AML-193 (cell line): ENCODE data around the gene PTAFR.
"Not testable (repeated sequence)": the region's sequence is repeated elsewhere in the genome, so short reads cannot be mapped to it uniquely, and the experiment has no call there.

Experiments
- DNase-seq, 2 experiments: peaks; one replicate each; lab custom pipeline; 2025; lab: John Stamatoyannopoulos, UW

The PTAFR gene

GRCh38 chr1:28144203-28145135, 32.0 kb downstream of the PTAFR start:
- DNase-seq, result peak; percentile 47 to 64

GRCh38 chr1:28143496-28144202, 32.8 kb downstream of the PTAFR start:
- no peak for DNase-seq

- DNase-seq, result no peak
Measured at GRCh38 chr1:28141685-28142084, 34.8 kb downstream of the PTAFR start.

GRCh38 chr1:28139866-28140265, 36.6 kb downstream of the PTAFR start:
- DNase-seq, result not testable (repeated sequence)

GRCh38 chr1:28139025-28139712, 37.3 kb downstream of the PTAFR start:
- DNase-seq, result peak; percentile 80 to 88

- no peak for DNase-seq
Measured at GRCh38 chr1:28136922-28137613, 39.4 kb downstream of the PTAFR start.

GRCh38 chr1:28136169-28136921, 40.1 kb downstream of the PTAFR start:
- DNase-seq, result no peak

GRCh38 chr1:28135371-28136168, 40.9 kb downstream of the PTAFR start:
- peak; percentile 83 to 84 for DNase-seq

- no peak for DNase-seq
Measured at GRCh38 chr1:28134651-28135207, 41.8 kb downstream of the PTAFR start.

GRCh38 chr1:28132171-28133167, 44.0 kb downstream of the PTAFR start:
- peak; percentile 31 to 56 for DNase-seq

GRCh38 chr1:28130901-28131300, 45.6 kb downstream of the PTAFR start:
- DNase-seq, result no peak

- DNase-seq, result no peak
Measured at GRCh38 chr1:28129150-28129549, 47.3 kb downstream of the PTAFR start.

- DNase-seq, result peak; percentile 41 to 44
Measured at GRCh38 chr1:28127617-28128257, 48.8 kb downstream of the PTAFR start.

GRCh38 chr1:28126783-28127490, 49.6 kb downstream of the PTAFR start:
- peak; percentile 87 to 89 for DNase-seq

GRCh38 chr1:28126212-28126611, 50.3 kb downstream of the PTAFR start:
- DNase-seq, result no peak

- DNase-seq, result peak; percentile 49 to 52
Measured at GRCh38 chr1:28123461-28123961, 53.0 kb downstream of the PTAFR start.

GRCh38 chr1:28122183-28122582, 54.3 kb downstream of the PTAFR start:
- no peak for DNase-seq
